GM12873 (cell line): Measurements from ENCODE around the gene ASIC1.

Experiments
- CTCF ChIP-seq: IDR thresholded peaks from 2 replicates; pipeline ENCODE4 v1.5.1; 2012; ENCODE audit warnings: low read depth, mild to moderate bottlenecking, moderate library complexity, low read length, control low read depth; ENCODE audit not compliant: insufficient read depth; ENCODE audit errors: missing control alignments

ASIC1 gene

GRCh38 chr12:50058743-50059312 lies 1.4 kb downstream of the ASIC1 start:
- no peak for TF ChIP-seq CTCF

- no peak for TF ChIP-seq CTCF
Measured at GRCh38 chr12:50059440-50060119, 2.2 kb downstream of the ASIC1 start.

GRCh38 chr12:50060120-50060468 lies 2.7 kb downstream of the ASIC1 start:
- TF ChIP-seq CTCF, result no peak

- no peak for TF ChIP-seq CTCF
Measured at GRCh38 chr12:50061171-50061570, 3.8 kb downstream of the ASIC1 start.

- no peak for TF ChIP-seq CTCF
Measured at GRCh38 chr12:50061946-50062686, 4.7 kb downstream of the ASIC1 start.

GRCh38 chr12:50062728-50063460 lies 5.5 kb downstream of the ASIC1 start:
- no peak for TF ChIP-seq CTCF
